K562 (cell line): Measurements from ENCODE around the gene MED12. TPM values are rescaled to one million over a fixed set of nuclear protein-coding genes. Genes with fewer than 3 reads are reported as not detected.

Experiments
- ATAC-seq: fragments of 200-7000 bp; cut with Tn5 transposase; 3 replicates; pipeline ENCODE4 v1.9.1; 2020; ENCODE audit warnings: moderate library complexity
- BruUV-seq: library from RNA; stranded (reverse); fragments of 400-500 nt; replicated peaks from 2 replicates; lab custom pipeline; 2021; lab: Mats Ljungman, UMichigan
- CTCF ChIA-PET: fragments of 300-600 bp; formaldehyde crosslinking; extraction: SDS; loops from one replicate; lab custom pipeline; 2021; ENCODE audit warnings: low intra/inter-chr PET ratio; lab: Yijun Ruan, JAX
- POLR2A ChIA-PET: fragments of 300-600, 350-650 bp; sonication (Branson Sonifier 250); formaldehyde crosslinking; extraction: SDS; loops from one replicate; lab custom pipeline; 2021; ENCODE audit warnings: antibody characterized with exemption, inconsistent platforms; lab: Yijun Ruan, JAX
- DNase-seq, 4 experiments: peaks; one replicate each; pipeline versions ENCODE4 v3.0.0 to v3.0.0-alpha.2; 2011 to 2018; ENCODE audit warnings: low spot score in 3 of 4, mixed read lengths in 3 of 4; ENCODE audit errors: extremely low read depth in 1 of 4
- FAIRE-seq: peaks from 2 replicates; lab custom pipeline; 2011; peaks lifted over from hg19 to GRCh38; lab: Jason Lieb, UNC
- H2AFZ ChIP-seq: 2 replicates; pipeline ENCODE4 v1.6.0; 2011; ENCODE audit warnings: low read depth, low read length, control low read depth, inconsistent platforms
- H3K27ac ChIP-seq: fragments of 200-600 bp; 3 replicates; pipeline ENCODE4 v1.8.0; 2011; ENCODE audit warnings: low read depth, mild to moderate bottlenecking, control low read depth, inconsistent platforms, low read length, moderate library complexity, mixed read lengths; ENCODE audit errors: extremely low read depth
- H3K27me3 ChIP-seq, 2 experiments: fragments of 300-600 bp in 1 of 2; 2 replicates in 1 of 2; 3 replicates in 1 of 2; pipeline versions ENCODE4 v1.6.0 to v1.8.0; 2011; ENCODE audit warnings: inconsistent platforms in 2 of 2, low read length in 2 of 2, mild to moderate bottlenecking in 1 of 2, mixed read lengths in 1 of 2, moderate library complexity in 1 of 2; ENCODE audit not compliant: control insufficient read depth in 2 of 2, insufficient read depth in 2 of 2
- H3K36me3 ChIP-seq: fragments of 300-600 bp; 3 replicates; pipeline ENCODE4 v1.8.0; 2011; ENCODE audit warnings: mild to moderate bottlenecking, low read length, inconsistent platforms; ENCODE audit not compliant: control insufficient read depth, insufficient read depth
- H3K4me1 ChIP-seq, 2 experiments: fragments of 200-600 bp in 1 of 2; replicated peaks in 1 of 2; 2 replicates in 1 of 2; 3 replicates in 1 of 2; pipeline versions ENCODE4 v1.5.1 to v1.8.0; 2011; ENCODE audit warnings: inconsistent platforms in 2 of 2, low read length in 2 of 2, mild to moderate bottlenecking in 1 of 2, mixed read lengths in 1 of 2, moderate library complexity in 1 of 2; ENCODE audit not compliant: control insufficient read depth in 2 of 2, insufficient read depth in 2 of 2
- H3K4me2 ChIP-seq: 2 replicates; pipeline ENCODE4 v1.6.1; 2011; ENCODE audit warnings: low read length, control low read depth, inconsistent platforms, mixed read lengths; ENCODE audit not compliant: insufficient read depth
- H3K4me3 ChIP-seq: fragments of 200-600 bp; sonication (generic), shearing (Covaris generic); 2 replicates; pipeline ENCODE4 v1.5.1; 2016; ENCODE audit warnings: control low read depth, inconsistent platforms
- H3K79me2 ChIP-seq: fragments of 200-600 bp; 3 replicates; pipeline ENCODE4 v1.8.0; 2011; ENCODE audit warnings: low read length, inconsistent platforms; ENCODE audit not compliant: control insufficient read depth, insufficient read depth
- H3K9ac ChIP-seq, 2 experiments: 2 replicates each; pipeline versions ENCODE4 v1.6.0 to v1.6.1; 2011; ENCODE audit warnings: low read depth in 2 of 2, low read length in 2 of 2, control low read depth in 1 of 2, inconsistent platforms in 1 of 2, mild to moderate bottlenecking in 1 of 2, mixed read lengths in 1 of 2; ENCODE audit not compliant: insufficient read depth in 1 of 2
- H3K9me1 ChIP-seq: one replicate; pipeline ENCODE4 v1.6.0; 2011; ENCODE audit warnings: inconsistent platforms, mild to moderate bottlenecking, low read length, moderate library complexity; ENCODE audit not compliant: control insufficient read depth, insufficient read depth
- H3K9me3 ChIP-seq: replicated peaks from 2 replicates; pipeline ENCODE4 v1.5.1; 2011; ENCODE audit warnings: low read depth, low read length, inconsistent platforms; ENCODE audit not compliant: control insufficient read depth, insufficient read depth
- H4K20me1 ChIP-seq: replicated peaks from 2 replicates; pipeline ENCODE4 v1.6.1; 2011; ENCODE audit warnings: low read length, inconsistent platforms, mixed read lengths; ENCODE audit not compliant: control insufficient read depth, insufficient read depth
- CXXC5 ChIP-seq: fragments of 250-450 bp; sonication (Bioruptor Pico); IDR thresholded peaks from 2 replicates; pipeline ENCODE4 v1.8.0; 2022; ENCODE audit warnings: inconsistent platforms, mild to moderate bottlenecking, moderate library complexity
- DMBX1 ChIP-seq: fragments of 250-450 bp; sonication (Bioruptor Pico); IDR thresholded peaks from 2 replicates; pipeline ENCODE4 v1.8.0; 2022; ENCODE audit warnings: inconsistent platforms, mild to moderate bottlenecking, moderate library complexity, borderline replicate concordance
- ETV1 ChIP-seq: fragments of 450-650 bp; conservative IDR thresholded peaks from 2 replicates; pipeline ENCODE4 v1.6.1; 2016; ENCODE audit warnings: missing genetic modification characterization, control low read depth, low read depth, missing compliant biosample characterization
- HDAC2 ChIP-seq: fragments of 450-650 bp; IDR thresholded peaks from 2 replicates; pipeline ENCODE4 v1.6.1; 2016; ENCODE audit warnings: mild to moderate bottlenecking
- IFI16 ChIP-seq: fragments of 250-450 bp; sonication (Bioruptor Pico); IDR thresholded peaks from 2 replicates; pipeline ENCODE4 v2.1.2; 2022; ENCODE audit warnings: mild to moderate bottlenecking, inconsistent platforms
- JUN ChIP-seq, 2 experiments: sonication (generic) in 1 of 2; formaldehyde crosslinking in 1 of 2; IDR thresholded peaks; 2 replicates each; pipeline versions ENCODE4 v1.6.1 to v1.8.0; 2012 to 2022; ENCODE audit warnings: borderline replicate concordance in 2 of 2, mild to moderate bottlenecking in 2 of 2, improper control_type of control experiment in 1 of 2, low read depth in 1 of 2, low read length in 1 of 2, missing genetic modification reagents in 1 of 2
- NCOA4 ChIP-seq: fragments of 450-650 bp; IDR thresholded peaks from 2 replicates; pipeline ENCODE4 v1.6.1; 2018; ENCODE audit warnings: mild to moderate bottlenecking; ENCODE audit not compliant: partially characterized antibody
- POLR2A ChIP-seq: fragments of 450-650 bp; conservative IDR thresholded peaks from 2 replicates; pipeline ENCODE4 v1.6.1; 2016
- RNF2 ChIP-seq: sonication (generic); IDR thresholded peaks from 2 replicates; pipeline ENCODE4 v1.6.1; 2016
- SAP30 ChIP-seq: fragments of 200-600 bp; sonication (generic); IDR thresholded peaks from 2 replicates; pipeline ENCODE4 v1.6.1; 2012; ENCODE audit warnings: borderline replicate concordance, low read depth, mild to moderate bottlenecking, moderate library complexity, low read length, control low read depth, inconsistent platforms; ENCODE audit not compliant: insufficient read depth, poor library complexity, severe bottlenecking
- ZNF143 ChIP-seq: sonication (generic); formaldehyde crosslinking; IDR thresholded peaks from 2 replicates; pipeline ENCODE4 v1.9.0; 2022; ENCODE audit warnings: mild to moderate bottlenecking, missing genetic modification reagents
- ZNF217 ChIP-seq: sonication (generic); formaldehyde crosslinking; IDR thresholded peaks from 2 replicates; pipeline ENCODE4 v1.8.0; 2022; ENCODE audit warnings: mild to moderate bottlenecking, missing genetic modification reagents
- ZNF79 ChIP-seq: fragments of 250-450 bp; sonication (Bioruptor Pico); IDR thresholded peaks from 2 replicates; pipeline ENCODE4 v1.4.0; 2020; ENCODE audit warnings: low read depth, mild to moderate bottlenecking, moderate library complexity
- WGBS: fragments of 100-300 bp; shearing (Covaris generic); methylation state at CpG from one replicate; pipeline ENCODE4 v1.1.6; 2016; ENCODE audit warnings: low coverage, mixed read lengths; ENCODE audit not compliant: insufficient coverage; ENCODE audit errors: missing lambda C conversion rate; 5-methylcytosine and 5-hydroxymethylcytosine counted together
- in situ Hi-C: fragments of 300-500 bp; cut with MboI; formaldehyde crosslinking; loops from 4 replicates; pipeline ENCODE4 v1.15.0; 2018; ENCODE audit warnings: inconsistent platforms, mixed read lengths
- intact Hi-C: fragments of 100-400 bp; cut with micrococcal nuclease; formaldehyde crosslinking; loops from 2 replicates; pipeline ENCODE4 v1.14.2; 2022
- polyA plus RNA-seq, 8 experiments: library from polyadenylated mRNA; depleted of rRNA in 4 of 8; stranded (reverse) in 5 of 8; unstranded in 3 of 8; fragments of >200 nt; fragmentation: Nextera tagmentation in 2 of 8; fragmentation: Illumina TruSeq in 1 of 8; extraction: Ambion mirVana in 2 of 8; extraction: Trizol in 1 of 8; gene quantifications; 2 replicates each; pipeline versions ENCODE4 v1.2.1 to v1.2.3, GENCODE V29; 2011 to 2014; ENCODE audit warnings: inconsistent platforms in 1 of 8, missing spikeins in 1 of 8
- total RNA-seq, 7 experiments: library from RNA; depleted of rRNA in 6 of 7; stranded (reverse); fragments of >200 nt in 6 of 7; fragmentation: Illumina TruSeq in 2 of 7; extraction: Trizol in 2 of 7; gene quantifications; 2 replicates each; pipeline versions ENCODE4 v1.2.1 to v1.2.3, GENCODE V29; 2011 to 2021; ENCODE audit warnings: low replicate concordance in 1 of 7
- TF ChIP-seq, protein P1 (sequence below): sonication (generic); formaldehyde crosslinking; IDR thresholded peaks from 2 replicates; pipeline ENCODE4 v1.8.1; 2022; ENCODE audit warnings: missing genetic modification reagents
- TF ChIP-seq, protein P2 (sequence below): fragments of 200-800 bp; sonication (Bioruptor generic); IDR thresholded peaks from 2 replicates; pipeline ENCODE4 v1.6.1; 2016; ENCODE audit warnings: missing genetic modification characterization, missing compliant biosample characterization

The MED12 gene
- total and polyA plus RNA-seq, 9 of the 15 experiments (the other 6 are each of a cell fraction or from before 2014, with no cell fraction given): 1.6 to 49.7 (median 8.6) TPM

DNA sequence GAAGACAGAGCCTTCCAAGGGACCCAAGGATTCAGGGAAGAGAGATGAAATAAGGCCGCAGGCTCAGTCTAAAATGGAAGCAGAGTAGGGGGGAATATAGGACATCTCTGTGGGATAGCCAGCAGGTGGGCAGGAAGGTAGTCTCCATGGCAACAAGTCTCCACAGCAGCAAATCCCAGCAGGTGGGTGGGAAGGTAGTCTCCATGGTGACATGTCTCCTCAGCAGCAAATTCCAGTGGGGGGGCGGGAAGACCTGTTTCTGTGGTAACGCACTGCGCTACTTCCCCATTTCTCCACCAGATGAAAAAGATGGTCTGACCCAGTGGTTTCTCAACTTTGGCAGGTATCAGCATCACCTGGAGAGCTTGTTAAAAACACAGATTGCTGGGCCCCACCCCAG lies 44.6 kb downstream of the MED12 start (continued):
- TF ChIP-seq CXXC5 (CRISPR knock-in tag) (no peak), POLR2A (no peak), NCOA4 (no peak)
- TF ChIP-seq, protein P1, sequence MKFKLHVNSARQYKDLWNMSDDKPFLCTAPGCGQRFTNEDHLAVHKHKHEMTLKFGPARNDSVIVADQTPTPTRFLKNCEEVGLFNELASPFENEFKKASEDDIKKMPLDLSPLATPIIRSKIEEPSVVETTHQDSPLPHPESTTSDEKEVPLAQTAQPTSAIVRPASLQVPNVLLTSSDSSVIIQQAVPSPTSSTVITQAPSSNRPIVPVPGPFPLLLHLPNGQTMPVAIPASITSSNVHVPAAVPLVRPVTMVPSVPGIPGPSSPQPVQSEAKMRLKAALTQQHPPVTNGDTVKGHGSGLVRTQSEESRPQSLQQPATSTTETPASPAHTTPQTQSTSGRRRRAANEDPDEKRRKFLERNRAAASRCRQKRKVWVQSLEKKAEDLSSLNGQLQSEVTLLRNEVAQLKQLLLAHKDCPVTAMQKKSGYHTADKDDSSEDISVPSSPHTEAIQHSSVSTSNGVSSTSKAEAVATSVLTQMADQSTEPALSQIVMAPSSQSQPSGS: no peak

DNA sequence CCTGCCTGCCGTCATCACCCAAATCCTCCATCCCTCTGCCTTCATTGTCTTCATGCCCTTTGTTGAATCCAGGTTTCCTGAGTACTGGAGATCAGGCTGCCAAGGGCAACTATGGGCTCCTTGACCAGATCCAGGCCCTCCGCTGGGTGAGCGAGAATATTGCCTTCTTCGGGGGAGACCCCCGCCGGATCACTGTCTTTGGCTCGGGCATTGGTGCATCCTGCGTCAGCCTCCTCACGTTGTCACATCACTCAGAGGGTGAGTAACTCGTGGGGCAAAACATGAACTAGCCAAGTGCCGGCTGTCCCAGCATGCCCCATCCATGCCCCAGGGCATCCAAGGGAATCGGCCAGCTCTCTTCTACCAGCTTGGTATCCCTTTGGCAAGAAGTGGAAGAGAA lies 45.7 kb downstream of the MED12 start:
- WGBS: 29% methylated on average over 6 of the region's 12 CpGs

More for the DNA sequence above, 45.7 kb downstream of the MED12 start:
- TF ChIP-seq RNF2 (no peak), HDAC2 (no peak), ZNF217 (CRISPR knock-in tag) (no peak), ZNF79 (no peak), IFI16 (CRISPR knock-in tag) (no peak), ETV1 (tag) (no peak), ZNF143 (CRISPR knock-in tag) (no peak), DMBX1 (no peak), JUN (IDR thresholded peaks at IDR 0.05; ENCODE audit: borderline replicate concordance, low read depth, low read length) (no peak), JUN (CRISPR knock-in tag; IDR thresholded peaks at IDR 0.05; ENCODE audit: borderline replicate concordance) (no peak), SAP30 (no peak)
- TF ChIP-seq, protein P2, sequence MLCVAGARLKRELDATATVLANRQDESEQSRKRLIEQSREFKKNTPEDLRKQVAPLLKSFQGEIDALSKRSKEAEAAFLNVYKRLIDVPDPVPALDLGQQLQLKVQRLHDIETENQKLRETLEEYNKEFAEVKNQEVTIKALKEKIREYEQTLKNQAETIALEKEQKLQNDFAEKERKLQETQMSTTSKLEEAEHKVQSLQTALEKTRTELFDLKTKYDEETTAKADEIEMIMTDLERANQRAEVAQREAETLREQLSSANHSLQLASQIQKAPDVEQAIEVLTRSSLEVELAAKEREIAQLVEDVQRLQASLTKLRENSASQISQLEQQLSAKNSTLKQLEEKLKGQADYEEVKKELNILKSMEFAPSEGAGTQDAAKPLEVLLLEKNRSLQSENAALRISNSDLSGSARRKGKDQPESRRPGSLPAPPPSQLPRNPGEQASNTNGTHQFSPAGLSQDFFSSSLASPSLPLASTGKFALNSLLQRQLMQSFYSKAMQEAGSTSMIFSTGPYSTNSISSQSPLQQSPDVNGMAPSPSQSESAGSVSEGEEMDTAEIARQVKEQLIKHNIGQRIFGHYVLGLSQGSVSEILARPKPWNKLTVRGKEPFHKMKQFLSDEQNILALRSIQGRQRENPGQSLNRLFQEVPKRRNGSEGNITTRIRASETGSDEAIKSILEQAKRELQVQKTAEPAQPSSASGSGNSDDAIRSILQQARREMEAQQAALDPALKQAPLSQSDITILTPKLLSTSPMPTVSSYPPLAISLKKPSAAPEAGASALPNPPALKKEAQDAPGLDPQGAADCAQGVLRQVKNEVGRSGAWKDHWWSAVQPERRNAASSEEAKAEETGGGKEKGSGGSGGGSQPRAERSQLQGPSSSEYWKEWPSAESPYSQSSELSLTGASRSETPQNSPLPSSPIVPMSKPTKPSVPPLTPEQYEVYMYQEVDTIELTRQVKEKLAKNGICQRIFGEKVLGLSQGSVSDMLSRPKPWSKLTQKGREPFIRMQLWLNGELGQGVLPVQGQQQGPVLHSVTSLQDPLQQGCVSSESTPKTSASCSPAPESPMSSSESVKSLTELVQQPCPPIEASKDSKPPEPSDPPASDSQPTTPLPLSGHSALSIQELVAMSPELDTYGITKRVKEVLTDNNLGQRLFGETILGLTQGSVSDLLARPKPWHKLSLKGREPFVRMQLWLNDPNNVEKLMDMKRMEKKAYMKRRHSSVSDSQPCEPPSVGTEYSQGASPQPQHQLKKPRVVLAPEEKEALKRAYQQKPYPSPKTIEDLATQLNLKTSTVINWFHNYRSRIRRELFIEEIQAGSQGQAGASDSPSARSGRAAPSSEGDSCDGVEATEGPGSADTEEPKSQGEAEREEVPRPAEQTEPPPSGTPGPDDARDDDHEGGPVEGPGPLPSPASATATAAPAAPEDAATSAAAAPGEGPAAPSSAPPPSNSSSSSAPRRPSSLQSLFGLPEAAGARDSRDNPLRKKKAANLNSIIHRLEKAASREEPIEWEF (CRISPR knock-in tag): no peak
- ChIA-PET POLR2A (no interaction called here), CTCF (no interaction called here)
- no peaks in the 10 kb centered on the region for H3K79me2 ChIP-seq
- H3K9ac ChIP-seq: no peak overlapping the region
- no peak overlapping the region for H3K4me2 ChIP-seq
- DNase-seq (no peak), ATAC-seq (no peak), FAIRE-seq (no peak)
- H3K4me3 ChIP-seq: no peak overlapping the region
- no peaks in the 10 kb centered on the region for H3K36me3 ChIP-seq
- H3K9me3 ChIP-seq: no peaks in the 10 kb centered on the region
- no peaks in the 10 kb centered on the region for H4K20me1 ChIP-seq
- H3K27ac ChIP-seq: no peak overlapping the region
- intact Hi-C loops (no loop called here), in situ Hi-C loops (no loop called here)
- H3K4me1 ChIP-seq: peaks cover 0 to 2% of the 10 kb centered on the region in 2 experiments; a peak in 2 of 5 replicates
- no peaks in the 10 kb centered on the region for H3K9me1 ChIP-seq
- H2AFZ ChIP-seq: no peak overlapping the region
- no TSS peak for BruUV-seq
- H3K27me3 ChIP-seq: no peaks in the 10 kb centered on the region
